Neural cell (in vitro differentiated cells): ENCODE measurements around the gene AGR2. TPM values are rescaled to one million over a fixed set of nuclear protein-coding genes. Genes with fewer than 3 reads are reported as not detected.

Experiments
- H2AFZ ChIP-seq: fragments of 200-600, 300-800 bp; sonication (generic), shearing (Covaris generic); 2 replicates; pipeline ENCODE4 v1.6.0; 2014; ENCODE audit warnings: low read depth, mild to moderate bottlenecking, antibody characterized with exemption, low read length, moderate library complexity
- H3F3A ChIP-seq: fragments of 200-600 bp; shearing (Covaris generic); 2 replicates; pipeline ENCODE4 v1.6.1; 2016; ENCODE audit warnings: mild to moderate bottlenecking, moderate library complexity, mixed read lengths, antibody characterized with exemption, low read length; ENCODE audit not compliant: insufficient read depth, poor library complexity, severe bottlenecking
- H3K27ac ChIP-seq: fragments of 200-600, 300-800 bp; sonication (generic), shearing (Covaris generic); 2 replicates; pipeline ENCODE4 v1.5.1; 2014; ENCODE audit warnings: mild to moderate bottlenecking, low read length, moderate library complexity
- H3K27me3 ChIP-seq: fragments of 300-800, 200-600 bp; sonication (generic), shearing (Covaris generic); 2 replicates; pipeline ENCODE4 v1.6.0; 2014; ENCODE audit warnings: mild to moderate bottlenecking, low read depth, low read length, moderate library complexity; ENCODE audit not compliant: insufficient read depth
- H3K36me3 ChIP-seq: fragments of 300-800, 200-600 bp; sonication (generic), shearing (Covaris generic); 2 replicates; pipeline ENCODE4 v1.5.1; 2014; ENCODE audit warnings: mild to moderate bottlenecking, antibody characterized with exemption, low read length, moderate library complexity; ENCODE audit not compliant: insufficient read depth
- H3K4me2 ChIP-seq: fragments of 300-800, 200-600 bp; sonication (generic), shearing (Covaris generic); 2 replicates; pipeline ENCODE4 v1.6.0; 2014; ENCODE audit warnings: mild to moderate bottlenecking, low read length
- H3K4me3 ChIP-seq: fragments of 300-800, 200-600 bp; sonication (generic), shearing (Covaris generic); 2 replicates; pipeline ENCODE4 v1.5.1; 2014; ENCODE audit warnings: mild to moderate bottlenecking, low read length, moderate library complexity
- H3K79me2 ChIP-seq: fragments of 200-600 bp; shearing (Covaris generic); replicated peaks from 2 replicates; pipeline ENCODE4 v1.6.0; 2014; ENCODE audit warnings: mild to moderate bottlenecking, low read length, moderate library complexity; ENCODE audit not compliant: insufficient read depth
- H3K9ac ChIP-seq: fragments of 300-800, 200-600 bp; sonication (generic), shearing (Covaris generic); 2 replicates; pipeline ENCODE4 v1.6.1; 2016; ENCODE audit warnings: mild to moderate bottlenecking, low read length, mixed read lengths
- H3K9me2 ChIP-seq: fragments of 200-600 bp; shearing (Covaris generic); 2 replicates; pipeline ENCODE4 v1.6.1; 2016; ENCODE audit warnings: mild to moderate bottlenecking, low read length, mixed read lengths; ENCODE audit not compliant: insufficient read depth
- H3K9me3 ChIP-seq: fragments of 200-600, 300-800 bp; sonication (generic), shearing (Covaris generic); 2 replicates; pipeline ENCODE4 v1.6.1; 2016; ENCODE audit warnings: mild to moderate bottlenecking, mixed run types, low read length, moderate library complexity, mixed read lengths
- H4K20me1 ChIP-seq: fragments of 200-600 bp; shearing (Covaris generic); 2 replicates; pipeline ENCODE4 v1.6.1; 2016; ENCODE audit warnings: mild to moderate bottlenecking, mixed run types; ENCODE audit not compliant: insufficient read depth
- EP300 ChIP-seq: fragments of 450-650 bp; conservative IDR thresholded peaks from 2 replicates; pipeline ENCODE4 v1.6.1; 2014; ENCODE audit warnings: antibody characterized with exemption, mild to moderate bottlenecking, moderate library complexity; ENCODE audit not compliant: poor library complexity, severe bottlenecking
- EZH2 ChIP-seq: fragments of 200-600, 300-800 bp; shearing (Covaris generic), sonication (generic); IDR thresholded peaks from 2 replicates; pipeline ENCODE4 v1.6.1; 2014; ENCODE audit warnings: antibody characterized with exemption, low read length, borderline replicate concordance, mild to moderate bottlenecking; ENCODE audit not compliant: insufficient read depth, poor library complexity, severe bottlenecking
- MXI1 ChIP-seq: fragments of 450-650 bp; conservative IDR thresholded peaks from 2 replicates; pipeline ENCODE4 v1.6.1; 2014; ENCODE audit warnings: antibody characterized with exemption, mild to moderate bottlenecking; ENCODE audit not compliant: poor library complexity, severe bottlenecking
- POLR2AphosphoS5 ChIP-seq: IDR thresholded peaks from 2 replicates; pipeline ENCODE4 v1.6.1; 2012
- RAD21 ChIP-seq: fragments of 450-650 bp; conservative IDR thresholded peaks from 2 replicates; pipeline ENCODE4 v1.6.1; 2014; ENCODE audit warnings: antibody characterized with exemption, mild to moderate bottlenecking, moderate library complexity
- REST ChIP-seq: IDR thresholded peaks from 2 replicates; pipeline ENCODE4 v1.6.1; 2012; ENCODE audit warnings: borderline replicate concordance
- SMC3 ChIP-seq: fragments of 450-650 bp; conservative IDR thresholded peaks from 2 replicates; pipeline ENCODE4 v1.6.1; 2014; ENCODE audit warnings: antibody characterized with exemption, mild to moderate bottlenecking, moderate library complexity; ENCODE audit not compliant: poor library complexity
- TAF1 ChIP-seq: IDR thresholded peaks from 2 replicates; pipeline ENCODE4 v1.6.1; 2012; ENCODE audit warnings: low read depth
- polyA plus RNA-seq: library from polyadenylated mRNA; depleted of rRNA; stranded (reverse); fragments of >200 nt; gene quantifications from 2 replicates; pipeline ENCODE4 v1.2.3, GENCODE V29; 2014
- TF ChIP-seq, protein P1 (sequence below): fragments of 450-650 bp; IDR thresholded peaks from 2 replicates; pipeline ENCODE4 v1.5.1; 2014; ENCODE audit warnings: antibody characterized with exemption, mild to moderate bottlenecking, moderate library complexity; ENCODE audit not compliant: poor library complexity, severe bottlenecking

AGR2 gene
- polyA plus RNA-seq, 1 donor from 2014 or later, result not detected

DNA sequence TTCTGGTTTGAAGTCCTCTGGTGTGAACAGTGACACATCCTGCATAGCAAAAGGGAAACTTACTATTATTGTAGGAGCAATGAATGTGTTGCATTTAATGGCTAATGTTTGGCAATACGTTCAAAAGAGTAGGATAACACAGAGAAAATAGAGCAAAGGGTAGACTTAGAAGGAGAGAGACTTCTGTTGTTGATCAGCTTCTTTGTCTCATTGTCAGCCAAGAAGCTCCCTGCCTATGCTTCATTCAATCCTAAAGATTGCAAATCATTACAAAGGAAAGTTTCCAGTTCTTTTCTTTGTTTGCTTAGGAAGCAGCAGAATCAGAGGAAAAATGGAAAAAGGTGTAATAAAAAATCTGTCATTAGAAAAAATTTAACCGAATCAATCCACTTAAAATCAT, 59.2 kb downstream of the AGR2 start:
- Histone ChIP-seq H3K4me3 (no peak overlapping the region), H4K20me1 (no peaks in the 10 kb centered on the region), H3K9me2 (no peaks in the 10 kb centered on the region), H3K27ac (no peak overlapping the region), H3K36me3 (no peaks in the 10 kb centered on the region), H3K9ac (no peak overlapping the region), H3K4me2 (no peak overlapping the region), H3K79me2 (no peaks in the 10 kb centered on the region), H3F3A (no peaks in the 10 kb centered on the region), H3K27me3 (no peaks in the 10 kb centered on the region), H2AFZ (no peak overlapping the region), H3K9me3 (no peaks in the 10 kb centered on the region)
- TF ChIP-seq RAD21 (no peak), REST (no peak), EP300 (no peak), MXI1 (no peak), POLR2AphosphoS5 (no peak), TAF1 (no peak), EZH2 (no peak), SMC3 (no peak)
- TF ChIP-seq, protein P1, sequence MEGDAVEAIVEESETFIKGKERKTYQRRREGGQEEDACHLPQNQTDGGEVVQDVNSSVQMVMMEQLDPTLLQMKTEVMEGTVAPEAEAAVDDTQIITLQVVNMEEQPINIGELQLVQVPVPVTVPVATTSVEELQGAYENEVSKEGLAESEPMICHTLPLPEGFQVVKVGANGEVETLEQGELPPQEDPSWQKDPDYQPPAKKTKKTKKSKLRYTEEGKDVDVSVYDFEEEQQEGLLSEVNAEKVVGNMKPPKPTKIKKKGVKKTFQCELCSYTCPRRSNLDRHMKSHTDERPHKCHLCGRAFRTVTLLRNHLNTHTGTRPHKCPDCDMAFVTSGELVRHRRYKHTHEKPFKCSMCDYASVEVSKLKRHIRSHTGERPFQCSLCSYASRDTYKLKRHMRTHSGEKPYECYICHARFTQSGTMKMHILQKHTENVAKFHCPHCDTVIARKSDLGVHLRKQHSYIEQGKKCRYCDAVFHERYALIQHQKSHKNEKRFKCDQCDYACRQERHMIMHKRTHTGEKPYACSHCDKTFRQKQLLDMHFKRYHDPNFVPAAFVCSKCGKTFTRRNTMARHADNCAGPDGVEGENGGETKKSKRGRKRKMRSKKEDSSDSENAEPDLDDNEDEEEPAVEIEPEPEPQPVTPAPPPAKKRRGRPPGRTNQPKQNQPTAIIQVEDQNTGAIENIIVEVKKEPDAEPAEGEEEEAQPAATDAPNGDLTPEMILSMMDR, result no peak

- Histone ChIP-seq H3K9me2 (no peaks in the 10 kb centered on the region), H4K20me1 (no peaks in the 10 kb centered on the region), H3K27me3 (no peaks in the 10 kb centered on the region), H3K9me3 (no peaks in the 10 kb centered on the region), H3K4me3 (no peak overlapping the region), H2AFZ (no peak overlapping the region), H3K79me2 (no peaks in the 10 kb centered on the region), H3K4me2 (no peak overlapping the region), H3K27ac (no peak overlapping the region), H3F3A (no peaks in the 10 kb centered on the region), H3K36me3 (no peaks in the 10 kb centered on the region), H3K9ac (no peak overlapping the region)
- TF ChIP-seq SMC3 (no peak), TAF1 (no peak), REST (no peak), RAD21 (no peak), EZH2 (no peak), POLR2AphosphoS5 (no peak), MXI1 (no peak), EP300 (no peak)
- TF ChIP-seq, protein P1, result no peak
Measured at GRCh38 chr7:16744518-16745250, 60.1 kb downstream of the AGR2 start.
